Measurements from ENCODE around the gene SELENOO.
"Not testable (repeated sequence)": the region's sequence is repeated elsewhere in the genome, so short reads cannot be mapped to it uniquely, and the experiment has no call there.

The SELENOO gene

GRCh38 chr22:50201191-50202129 lies 649 bp downstream of the SELENOO start:
- DNase-seq (ENCODE audit: low read depth in 2 of 2), result no peak

DNA sequence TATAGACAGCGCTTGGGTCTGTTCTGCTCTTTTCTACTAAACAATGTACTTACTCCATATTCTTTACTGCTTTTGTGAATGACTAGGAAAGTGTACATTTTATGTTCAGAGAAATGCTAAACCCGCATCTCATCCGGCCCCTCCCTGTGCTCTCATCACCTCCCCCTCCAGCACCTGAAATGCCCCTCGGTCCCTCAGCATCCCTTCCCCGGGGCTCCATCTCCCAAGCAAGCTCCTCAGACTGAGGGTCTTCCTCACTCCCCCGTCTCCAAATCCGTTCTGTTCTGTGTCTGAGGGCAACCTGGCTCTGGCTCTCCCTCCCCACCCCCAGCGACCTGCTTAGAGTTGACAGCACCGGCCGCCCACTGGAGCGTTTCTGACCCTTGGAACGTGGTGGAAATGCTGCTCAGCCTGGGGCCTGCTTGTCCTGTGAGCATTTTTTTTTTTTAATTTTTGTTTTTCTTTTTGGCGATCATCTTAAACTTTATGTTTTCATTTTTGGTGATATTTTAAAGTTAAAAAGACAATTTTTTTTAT lies 1.4 kb downstream of the SELENOO start:
- DNase-seq (ENCODE audit: low read depth in 2 of 2), result no peak

- DNase-seq (ENCODE audit: low read depth in 2 of 2), result no peak
Observed at GRCh38 chr22:50203288-50203687, 2.5 kb downstream of the SELENOO start.

DNA sequence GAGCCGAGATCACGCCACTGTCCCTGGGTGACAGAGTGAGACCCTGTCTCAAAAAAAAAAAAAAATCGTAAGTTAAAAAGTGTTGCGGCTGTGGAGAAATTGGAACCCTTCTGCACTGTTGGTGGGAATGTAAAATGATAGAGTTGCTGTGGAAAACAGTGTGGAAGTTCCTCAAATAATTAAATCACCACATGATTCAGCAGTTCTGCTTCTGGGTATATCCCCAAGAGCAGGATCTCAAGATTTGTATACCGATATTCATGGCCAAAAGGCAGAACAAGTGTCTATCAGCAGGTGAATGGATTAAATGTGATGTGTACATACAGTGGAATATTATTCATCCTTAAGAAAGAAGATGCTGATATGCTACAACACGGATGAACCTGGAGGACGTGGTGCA lies 3.8 kb downstream of the SELENOO start:
- no peak for DNase-seq (ENCODE audit: low read depth in 2 of 2)

DNA sequence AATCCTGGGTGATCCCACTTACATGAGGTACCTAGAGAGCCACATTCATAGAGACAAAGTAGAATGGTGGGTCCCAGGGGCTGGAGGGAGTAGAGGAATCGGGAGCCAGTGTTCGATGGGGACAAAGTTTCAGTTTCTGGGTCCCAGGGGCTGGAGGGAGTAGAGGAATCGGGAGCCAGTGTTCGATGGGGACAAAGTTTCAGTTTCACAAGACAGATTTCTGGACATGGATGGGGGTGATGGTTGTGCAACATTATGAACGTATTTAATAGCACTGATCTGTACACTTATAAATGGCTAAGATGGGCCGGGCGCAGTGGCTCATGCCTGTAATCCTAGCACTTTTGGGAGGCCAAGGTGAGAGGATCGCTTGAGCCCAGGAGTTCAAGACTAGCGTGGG lies 4.2 kb downstream of the SELENOO start:
- DNase-seq (ENCODE audit: low read depth in 2 of 2), result not testable (repeated sequence)

DNA sequence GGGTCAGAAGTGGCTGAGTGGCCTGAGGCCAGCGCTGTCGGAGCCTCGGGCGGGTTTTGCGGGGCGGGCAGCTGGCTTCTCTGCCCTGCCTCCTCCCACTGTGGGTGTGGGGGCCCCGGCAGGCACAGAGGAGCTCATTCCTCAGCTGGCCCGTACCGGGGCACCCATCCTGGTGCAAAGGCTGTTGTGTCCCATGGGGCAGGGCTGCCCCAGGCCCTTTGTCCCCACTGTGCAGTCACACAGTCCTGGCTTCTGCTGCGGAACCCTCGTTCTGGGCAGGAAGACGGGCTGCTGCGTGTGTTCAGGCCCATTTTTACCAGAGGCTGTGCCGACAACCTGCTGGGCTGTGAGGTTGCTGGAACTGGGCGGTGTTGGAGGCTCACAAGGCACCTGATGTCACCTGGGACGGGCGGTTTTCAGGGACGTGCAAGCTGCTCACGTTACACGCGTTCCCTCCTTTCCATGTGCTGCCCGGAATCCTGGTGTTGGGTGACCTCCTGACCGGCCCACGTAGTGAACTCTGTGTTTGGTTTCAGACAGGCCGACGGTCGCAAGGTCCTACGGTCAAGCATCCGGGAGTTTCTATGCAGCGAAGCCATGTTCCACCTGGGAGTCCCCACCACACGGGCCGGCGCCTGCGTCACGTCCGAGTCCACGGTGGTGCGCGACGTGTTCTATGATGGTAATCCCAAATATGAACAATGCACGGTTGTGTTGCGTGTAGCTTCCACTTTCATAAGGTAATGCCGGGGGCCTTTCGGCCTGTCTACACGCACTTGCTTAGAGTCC lies 5.2 kb downstream of the SELENOO start:
- DNase-seq (ENCODE audit: low read depth in 2 of 2), result no peak

- no peak for DNase-seq (ENCODE audit: low read depth in 2 of 2)
Observed at GRCh38 chr22:50206599-50206998, 5.8 kb downstream of the SELENOO start.

- no peak for DNase-seq (ENCODE audit: low read depth in 2 of 2)
Observed at GRCh38 chr22:50207383-50208140, 6.8 kb downstream of the SELENOO start.

DNA sequence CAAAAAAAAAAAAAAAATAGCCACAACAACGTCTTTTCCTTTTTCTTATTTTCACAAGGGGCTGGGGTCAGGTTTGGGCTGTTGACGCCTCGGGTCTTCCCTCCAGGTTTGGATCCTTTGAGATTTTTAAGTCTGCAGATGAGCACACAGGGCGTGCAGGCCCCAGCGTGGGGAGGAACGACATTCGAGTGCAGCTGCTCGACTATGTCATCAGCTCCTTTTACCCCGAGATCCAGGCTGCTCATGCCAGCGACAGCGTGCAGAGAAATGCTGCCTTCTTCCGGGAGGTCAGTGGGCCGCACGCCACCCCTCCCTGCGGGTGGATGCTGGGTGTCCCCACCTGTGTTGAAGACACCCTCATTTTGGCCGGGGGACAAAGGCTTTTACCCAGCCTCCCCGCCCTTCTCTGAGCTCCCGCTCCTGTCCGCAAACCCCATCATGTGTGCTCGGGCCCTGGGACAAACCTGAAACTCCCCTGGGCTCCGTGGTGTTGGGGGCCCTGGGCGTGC lies 7.7 kb downstream of the SELENOO start:
- no peak for DNase-seq (ENCODE audit: low read depth in 2 of 2)

DNA sequence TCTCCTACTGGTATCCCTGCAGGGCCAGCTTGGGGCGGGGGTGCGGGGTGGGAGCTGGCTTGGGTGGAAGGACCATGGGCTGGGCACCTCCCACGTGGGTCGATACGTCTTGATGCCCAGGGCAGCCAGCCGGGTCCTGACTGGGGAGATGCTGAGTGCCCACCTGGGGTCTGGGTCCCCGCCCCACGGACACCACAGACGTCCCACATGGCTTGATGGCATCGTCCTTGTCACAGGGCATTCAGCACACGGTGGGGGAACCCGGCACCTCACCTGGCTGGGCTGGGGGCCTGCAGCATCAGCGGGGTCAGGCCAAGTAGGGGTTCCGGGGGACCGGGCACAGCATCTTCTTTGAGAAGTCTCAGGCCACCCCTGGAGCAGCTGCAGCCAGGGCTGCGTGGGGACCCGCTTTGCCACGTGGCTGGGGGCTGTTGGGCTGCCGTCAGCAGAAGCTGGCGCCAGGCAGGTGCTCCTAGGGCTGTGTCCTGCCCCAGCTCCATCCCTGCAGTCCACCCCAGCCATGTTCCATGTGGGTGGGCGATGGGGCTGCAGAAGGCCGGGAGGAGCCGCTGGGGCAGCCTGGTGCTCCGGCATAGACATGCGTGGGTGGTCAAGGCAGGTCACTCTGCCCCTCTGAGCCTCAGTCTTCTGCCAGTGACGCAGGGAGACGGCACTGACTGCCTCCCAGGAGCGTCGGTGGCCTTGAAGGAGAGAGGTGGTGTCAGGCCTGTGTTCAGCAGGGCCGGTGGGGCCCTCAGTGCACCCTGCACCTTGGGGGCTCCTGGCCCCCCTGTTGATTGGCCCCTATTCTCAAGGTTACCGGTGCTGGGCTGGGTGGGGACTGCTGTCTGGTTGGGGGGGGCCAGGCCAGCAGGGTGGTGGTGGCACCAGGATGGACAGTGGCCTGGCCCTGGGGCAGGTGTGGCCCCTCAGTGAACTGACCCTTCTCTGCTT lies 8.4 kb downstream of the SELENOO start:
- DNase-seq (ENCODE audit: low read depth in 2 of 2), result no peak

DNA sequence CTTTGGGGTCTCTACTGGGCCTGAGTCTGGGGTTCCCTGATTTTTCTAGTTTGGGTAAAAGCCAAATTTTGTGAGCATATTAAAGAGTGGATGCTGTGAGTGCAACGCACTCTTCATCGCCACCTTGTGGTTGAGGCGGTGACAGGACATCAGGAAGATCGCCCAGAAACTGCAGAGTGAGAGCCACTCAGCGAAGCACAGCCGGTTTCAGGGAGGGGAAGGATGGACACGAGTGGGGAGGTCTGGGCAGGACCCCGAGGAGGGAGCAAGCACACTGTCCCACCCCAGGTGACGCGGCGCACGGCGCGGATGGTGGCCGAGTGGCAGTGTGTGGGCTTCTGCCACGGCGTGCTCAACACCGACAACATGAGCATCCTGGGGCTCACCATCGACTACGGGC lies 9.1 kb downstream of the SELENOO start:
- peak; percentile 55 to 65 for DNase-seq (ENCODE audit: low read depth in 2 of 2)

- no peak for DNase-seq (ENCODE audit: low read depth in 2 of 2)
Observed at GRCh38 chr22:50210378-50211139, 9.7 kb downstream of the SELENOO start.

GRCh38 chr22:50211147-50211546 lies 10.3 kb downstream of the SELENOO start:
- no peak for DNase-seq (ENCODE audit: low read depth in 2 of 2)

GRCh38 chr22:50213263-50213662 lies 12.5 kb downstream of the SELENOO start:
- no peak for DNase-seq (ENCODE audit: low read depth in 2 of 2)

GRCh38 chr22:50215297-50216054 lies 14.7 kb downstream of the SELENOO start:
- DNase-seq (ENCODE audit: low read depth in 2 of 2), result no peak

GRCh38 chr22:50216055-50216683 lies 15.4 kb downstream of the SELENOO start:
- no peak for DNase-seq (ENCODE audit: low read depth in 2 of 2)

DNA sequence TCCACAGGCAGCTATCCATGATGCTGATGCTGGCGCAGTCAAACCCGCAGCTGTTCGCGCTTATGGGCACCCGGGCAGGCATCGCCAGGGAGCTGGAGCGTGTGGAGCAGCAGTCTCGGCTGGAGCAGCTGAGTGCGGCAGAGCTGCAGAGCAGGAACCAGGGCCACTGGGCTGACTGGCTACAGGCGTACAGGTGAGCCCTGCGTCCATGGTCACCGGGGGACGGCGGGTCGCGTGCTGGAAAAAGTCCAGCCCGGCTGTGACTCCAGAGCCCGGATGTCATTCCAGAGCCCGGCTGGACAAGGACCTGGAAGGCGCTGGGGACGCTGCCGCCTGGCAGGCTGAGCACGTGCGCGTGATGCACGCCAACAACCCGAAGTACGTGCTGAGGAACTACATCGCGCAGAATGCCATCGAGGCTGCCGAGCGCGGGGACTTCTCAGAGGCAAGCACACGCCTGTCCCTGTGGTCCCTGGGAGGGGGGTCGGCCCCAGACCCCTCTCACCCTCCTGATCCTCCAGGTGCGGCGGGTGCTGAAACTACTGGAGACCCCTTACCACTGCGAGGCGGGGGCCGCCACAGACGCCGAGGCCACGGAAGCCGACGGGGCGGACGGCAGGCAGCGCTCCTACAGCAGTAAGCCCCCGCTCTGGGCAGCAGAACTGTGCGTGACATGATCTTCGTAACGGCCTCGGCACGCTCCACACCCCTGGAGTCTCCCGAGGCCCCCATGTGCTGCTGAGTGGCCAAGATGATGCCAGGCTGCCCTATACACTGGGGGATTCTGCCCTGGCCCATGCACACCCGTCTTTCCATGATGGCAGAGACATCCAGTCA lies 16.1 kb downstream of the SELENOO start:
- no peak for DNase-seq (ENCODE audit: low read depth in 2 of 2)
